Transverse colon (tissue), 4 donors: Measurements from ENCODE around the gene ABL2. TPM values are rescaled to one million over a fixed set of nuclear protein-coding genes. Genes with fewer than 3 reads are reported as not detected.

Experiments
- DNase-seq: peaks from one replicate; pipeline ENCODE4 v3.0.0-alpha.2; 2019
- H3K27ac ChIP-seq, 4 donors: fragments of 200-600 bp; sonication (generic); 2 replicates each; pipeline ENCODE4 v1.5.1; 2016 to 2018; ENCODE audit warnings: inconsistent platforms in 4 of 4
- H3K27me3 ChIP-seq: fragments of 200-600 bp; sonication (generic); 2 replicates; pipeline ENCODE4 v1.5.1; 2017; ENCODE audit warnings: inconsistent platforms
- H3K36me3 ChIP-seq, 4 donors: fragments of 200-600 bp; sonication (generic); 2 replicates each; pipeline ENCODE4 v1.5.1; 2017 to 2019; ENCODE audit warnings: inconsistent platforms in 4 of 4
- H3K4me1 ChIP-seq, 4 donors: fragments of 200-600 bp; sonication (generic); 2 replicates each; pipeline ENCODE4 v1.5.1; 2017 to 2020; ENCODE audit warnings: inconsistent platforms in 4 of 4
- H3K4me3 ChIP-seq, 4 donors: fragments of 200-600 bp; sonication (generic); 1 replicate in 1 of 4; 2 replicates in 3 of 4; pipeline versions ENCODE4 v1.5.1 to v1.6.1; 2017 to 2019; ENCODE audit warnings: inconsistent platforms in 4 of 4
- H3K9me3 ChIP-seq, 2 donors: fragments of 200-600 bp; sonication (generic); 2 replicates each; pipeline ENCODE4 v1.5.1; 2017 to 2019; ENCODE audit warnings: inconsistent platforms in 2 of 2
- CTCF ChIP-seq, 5 experiments: fragments of 200-600 bp in 3 of 5; fragments of 450-650 bp in 2 of 5; sonication (generic) in 3 of 5; IDR thresholded peaks; 1 replicate in 2 of 5; 2 replicates in 3 of 5; pipeline ENCODE4 v1.5.1; 2016 to 2017; ENCODE audit warnings: antibody characterized with exemption in 5 of 5, inconsistent platforms in 3 of 5, mild to moderate bottlenecking in 2 of 5, moderate library complexity in 1 of 5
- EP300 ChIP-seq: sonication (generic); formaldehyde crosslinking; IDR thresholded peaks from one replicate; pipeline ENCODE4 v1.6.1; 2017; ENCODE audit warnings: antibody characterized with exemption, low read depth
- POLR2A ChIP-seq: fragments of 450-650 bp; IDR thresholded peaks from one replicate; pipeline ENCODE4 v1.6.1; 2016; ENCODE audit warnings: antibody characterized with exemption, mild to moderate bottlenecking, moderate library complexity
- POLR2AphosphoS5 ChIP-seq, 3 donors: sonication (generic); formaldehyde crosslinking; IDR thresholded peaks; one replicate each; pipeline ENCODE4 v1.6.1; 2016; ENCODE audit warnings: antibody characterized with exemption in 3 of 3
- WGBS, 2 donors: methylation state at CpG; one replicate each; pipeline ENCODE4 v1.1.5; 2018; ENCODE audit warnings: low coverage in 1 of 2; 5-methylcytosine and 5-hydroxymethylcytosine counted together
- in situ Hi-C, 4 donors: fragments of 200-750 bp; cut with MboI; loops; one replicate each; pipeline versions ENCODE4 v1.15.0 to v1.15.1; 2017; ENCODE audit warnings: low sequenced_read_pairs in 3 of 4, low pct_ligation_motif_present in 1 of 4, low pct_unique_long_range_greater_than_20kb in 1 of 4
- intact Hi-C: fragments of 100-400 bp; cut with DNase I; formaldehyde crosslinking; loops from one replicate; pipeline ENCODE4 v1.15.1; 2023; ENCODE audit warnings: low total_unique reads
- total RNA-seq, 4 donors: library from RNA; depleted of rRNA; stranded (reverse); fragments of >200 nt; gene quantifications; one replicate each; pipeline ENCODE4 v1.1.0, GENCODE V29; 2016

ABL2 gene
- total RNA-seq, 4 donors from 2014 or later = 9.6 to 51.7 (median 14.3) TPM

GRCh38 chr1:179194068-179194537 is 35.4 kb downstream of the ABL2 start:
- TF ChIP-seq POLR2A (no peak), CTCF (IDR thresholded peaks at IDR 0.05) (no peak), POLR2AphosphoS5 (IDR thresholded peaks at IDR 0.05) (no peak), EP300 (no peak)
- WGBS, 2 donors = 47 to 61% methylated on average over 2 of the region's 2 CpGs
- Histone ChIP-seq H3K4me3 (no peak overlapping the region), H3K36me3 (no peaks in the 10 kb centered on the region), H3K27ac (no peak overlapping the region), H3K9me3 (no peaks in the 10 kb centered on the region), H3K4me1 (peaks cover 0 to 9% (median 0%) of the 10 kb centered on the region in 4 donors), H3K27me3 (no peaks in the 10 kb centered on the region)
- no peak for DNase-seq
- in situ Hi-C loops = no loop called here
- intact Hi-C loops = no loop called here

DNA sequence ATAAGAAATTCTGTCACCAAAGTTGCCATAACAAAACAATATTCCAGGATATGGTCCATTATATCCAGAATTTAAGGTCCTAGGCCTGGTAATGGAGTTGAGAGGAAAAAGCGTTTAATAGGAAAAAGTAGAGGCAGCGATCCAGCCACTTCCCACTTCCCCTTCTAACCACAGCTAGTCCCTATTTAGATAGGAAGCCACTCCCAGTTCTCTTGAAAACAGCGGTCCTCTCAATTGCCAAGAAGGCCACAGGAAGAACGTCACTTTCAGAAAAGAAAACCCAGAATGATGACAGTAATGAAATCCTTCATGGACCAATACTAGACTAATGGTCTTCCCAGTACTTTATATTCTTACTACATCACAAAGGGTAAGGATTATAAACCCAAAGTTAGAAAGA is 38.6 kb downstream of the ABL2 start:
- Histone ChIP-seq H3K27me3 (no peaks in the 10 kb centered on the region), H3K4me1 (peaks cover 0 to 31% (median 8%) of the 10 kb centered on the region in 4 donors), H3K36me3 (no peaks in the 10 kb centered on the region), H3K27ac (no peak overlapping the region), H3K4me3 (no peak overlapping the region), H3K9me3 (no peaks in the 10 kb centered on the region)
- in situ Hi-C loops (no loop called here), intact Hi-C loops (no loop called here)
- DNase-seq = no peak
- WGBS, 2 donors = 63 to 72% methylated on average over 3 to 4 of the region's 4 CpGs
- TF ChIP-seq EP300 (no peak), CTCF (IDR thresholded peaks at IDR 0.05) (no peak)

DNA sequence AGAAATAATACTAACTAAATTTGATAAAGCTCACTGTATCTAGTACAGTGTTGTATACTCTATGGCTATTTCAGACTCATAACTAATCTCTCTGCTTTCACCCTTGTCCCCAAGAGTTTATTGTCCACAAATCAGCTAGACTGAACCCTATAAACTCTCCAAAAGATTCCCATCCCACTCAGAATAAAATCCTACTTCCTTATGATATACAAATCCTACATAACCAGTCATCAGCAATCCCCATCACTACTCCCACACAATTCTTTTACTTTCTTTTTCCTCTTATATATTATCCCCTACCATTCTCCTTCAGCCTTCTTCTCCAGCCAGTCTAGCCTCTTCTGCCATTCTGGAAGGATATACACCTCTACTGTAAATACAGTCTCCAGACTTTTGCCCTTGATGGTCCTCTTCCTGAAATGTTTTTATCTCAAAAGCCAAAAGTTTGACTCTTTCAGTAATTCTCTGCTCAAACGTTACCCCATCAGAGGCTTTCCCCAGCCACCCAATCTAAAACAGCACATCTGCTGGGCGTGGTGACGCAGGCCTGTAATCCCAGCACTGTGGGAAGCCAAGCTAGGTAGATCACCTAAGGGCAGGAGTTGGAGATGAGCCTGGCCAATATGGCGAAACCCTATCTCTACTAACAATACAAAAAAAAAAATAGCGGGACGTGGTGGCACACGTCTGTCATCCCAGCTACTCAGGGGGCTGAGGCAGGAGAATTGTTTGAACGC is 41.6 kb downstream of the ABL2 start:
- intact Hi-C loops = no loop called here
- no peak for DNase-seq
- in situ Hi-C loops = no loop called here
- Histone ChIP-seq H3K27me3 (no peaks in the 10 kb centered on the region), H3K9me3 (no peaks in the 10 kb centered on the region), H3K4me3 (no peak overlapping the region), H3K27ac (peak overlapping the region; percentile 17 to 60 (median 38)), H3K4me1 (peaks cover 0 to 22% (median 8%) of the 10 kb centered on the region in 4 donors), H3K36me3 (no peaks in the 10 kb centered on the region)
- TF ChIP-seq POLR2AphosphoS5 (IDR thresholded peaks at IDR 0.05) (no peak), CTCF (IDR thresholded peaks at IDR 0.05) (no peak), EP300 (no peak), POLR2A (no peak)
- WGBS, 2 donors = 71 to 87% methylated on average over 4 to 8 of the region's 8 CpGs

GRCh38 chr1:179187043-179187442 is 42.4 kb downstream of the ABL2 start:
- intact Hi-C loops (no loop called here), in situ Hi-C loops (no loop called here)
- no peak overlapping the region for H3K4me3 ChIP-seq

More at GRCh38 chr1:179187043-179187442, 42.4 kb downstream of the ABL2 start:
- Histone ChIP-seq H3K27me3 (no peaks in the 10 kb centered on the region), H3K9me3 (no peaks in the 10 kb centered on the region), H3K4me1 (peaks cover 0 to 22% (median 8%) of the 10 kb centered on the region in 4 donors), H3K36me3 (no peaks in the 10 kb centered on the region), H3K27ac (peak overlapping the region in 3 of 4 donors; percentile 4 to 60 (median 17))
- TF ChIP-seq POLR2A (no peak), EP300 (no peak), POLR2AphosphoS5 (IDR thresholded peaks at IDR 0.05) (no peak), CTCF (IDR thresholded peaks at IDR 0.05) (no peak)
- no peak for DNase-seq
